Spleen (tissue), 7 donors: Measurements from ENCODE around the gene RNF31.

Experiments used
- POLR2A ChIP-seq, 3 donors: fragments of 450-650 bp; IDR thresholded peaks; one replicate each; pipeline ENCODE4 v1.5.1; 2017; ENCODE audit warnings: antibody characterized with exemption in 3 of 3, mild to moderate bottlenecking in 1 of 3
- POLR2AphosphoS5 ChIP-seq, 3 donors: sonication (generic); formaldehyde crosslinking; IDR thresholded peaks; one replicate each; pipeline ENCODE4 v1.5.1; 2017; ENCODE audit warnings: antibody characterized with exemption in 3 of 3
- TF ChIP-seq, protein P1 (sequence below), 11 experiments: fragments of 200-600 bp in 7 of 11; fragments of 450-650 bp in 4 of 11; sonication (generic) in 4 of 11; IDR thresholded peaks in 8 of 11; conservative IDR thresholded peaks in 3 of 11; 1 replicate in 7 of 11; 2 replicates in 4 of 11; pipeline versions ENCODE4 v1.4.0 to v1.8.0; 2016 to 2021; ENCODE audit warnings: antibody characterized with exemption in 11 of 11, inconsistent platforms in 4 of 11, mild to moderate bottlenecking in 1 of 11
- donor health status: DM: no; HTN: no; CAD: no; lungs with moderate emphysema.
- donor health status: DM: no; HTN: no; CAD: no.
- donor health status: DM: no; HTN: no; CAD: no.

DNA sequence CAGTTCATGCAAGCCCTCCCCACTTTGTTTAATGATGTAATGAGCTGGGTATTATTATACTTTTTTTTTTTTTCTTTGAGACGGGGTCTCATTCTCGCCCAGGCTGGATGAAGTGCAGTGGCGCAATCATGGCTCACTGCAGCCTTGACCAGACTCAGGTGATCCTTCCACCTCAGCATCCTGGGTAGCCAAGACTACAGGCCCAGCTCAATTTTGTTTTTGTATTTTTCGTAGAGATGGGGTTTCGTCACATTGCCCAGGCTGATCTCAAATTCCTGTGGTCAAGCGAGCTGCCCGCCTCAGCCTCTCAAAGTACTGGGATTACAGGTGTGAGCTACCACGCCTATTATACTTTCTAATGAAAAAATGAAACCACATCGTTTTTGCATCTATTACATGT, 37.2 kb upstream of the RNF31 start:
- TF ChIP-seq, protein P1, sequence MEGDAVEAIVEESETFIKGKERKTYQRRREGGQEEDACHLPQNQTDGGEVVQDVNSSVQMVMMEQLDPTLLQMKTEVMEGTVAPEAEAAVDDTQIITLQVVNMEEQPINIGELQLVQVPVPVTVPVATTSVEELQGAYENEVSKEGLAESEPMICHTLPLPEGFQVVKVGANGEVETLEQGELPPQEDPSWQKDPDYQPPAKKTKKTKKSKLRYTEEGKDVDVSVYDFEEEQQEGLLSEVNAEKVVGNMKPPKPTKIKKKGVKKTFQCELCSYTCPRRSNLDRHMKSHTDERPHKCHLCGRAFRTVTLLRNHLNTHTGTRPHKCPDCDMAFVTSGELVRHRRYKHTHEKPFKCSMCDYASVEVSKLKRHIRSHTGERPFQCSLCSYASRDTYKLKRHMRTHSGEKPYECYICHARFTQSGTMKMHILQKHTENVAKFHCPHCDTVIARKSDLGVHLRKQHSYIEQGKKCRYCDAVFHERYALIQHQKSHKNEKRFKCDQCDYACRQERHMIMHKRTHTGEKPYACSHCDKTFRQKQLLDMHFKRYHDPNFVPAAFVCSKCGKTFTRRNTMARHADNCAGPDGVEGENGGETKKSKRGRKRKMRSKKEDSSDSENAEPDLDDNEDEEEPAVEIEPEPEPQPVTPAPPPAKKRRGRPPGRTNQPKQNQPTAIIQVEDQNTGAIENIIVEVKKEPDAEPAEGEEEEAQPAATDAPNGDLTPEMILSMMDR (IDR thresholded peaks at IDR 0.05 in 8 of 11, conservative IDR thresholded peaks at IDR 0.05 in 3 of 11) = no peak
- TF ChIP-seq POLR2A (IDR thresholded peaks at IDR 0.05) (no peak), POLR2AphosphoS5 (IDR thresholded peaks at IDR 0.05) (no peak)
